Coronary artery (tissue), 2 donors: ENCODE data around the gene KAZN.

Source experiments
- DNase-seq: peaks from one replicate; pipeline ENCODE4 v3.0.0-alpha.2; 2017; ENCODE audit warnings: low spot score
- H3K27ac ChIP-seq, 2 donors: fragments of 200-600 bp; sonication (generic); one replicate each; pipeline ENCODE4 v1.5.1; 2016 to 2019
- H3K4me3 ChIP-seq: fragments of 200-600 bp; sonication (generic); 2 replicates; pipeline ENCODE4 v1.5.1; 2016; ENCODE audit warnings: mild to moderate bottlenecking, moderate library complexity
- CTCF ChIP-seq: fragments of 200-600 bp; sonication (generic); IDR thresholded peaks from one replicate; pipeline ENCODE4 v1.5.1; 2019; ENCODE audit warnings: antibody characterized with exemption

Gene KAZN

GRCh38 chr1:15110867-15111230 is 512.4 kb downstream of the KAZN start:
- TF ChIP-seq CTCF: no peak
- Histone ChIP-seq H3K27ac (no peak overlapping the region), H3K4me3 (no peak overlapping the region)
- no peak for DNase-seq

- no peak overlapping the region for H3K27ac ChIP-seq
- no peak for TF ChIP-seq CTCF
- DNase-seq: no peak
- no peak overlapping the region for H3K4me3 ChIP-seq
Observed at GRCh38 chr1:15113146-15113545, 514.7 kb downstream of the KAZN start.

- Histone ChIP-seq H3K4me3 (no peak overlapping the region), H3K27ac (no peak overlapping the region)
- no peak for DNase-seq
- no peak for TF ChIP-seq CTCF
Observed at GRCh38 chr1:15114884-15115283, 516.4 kb downstream of the KAZN start.

GRCh38 chr1:15115542-15116330 is 517.3 kb downstream of the KAZN start:
- H3K27ac ChIP-seq: no peak overlapping the region
- no peak overlapping the region for H3K4me3 ChIP-seq
- no peak for TF ChIP-seq CTCF
- no peak for DNase-seq

GRCh38 chr1:15116966-15117365 is 518.5 kb downstream of the KAZN start:
- no peak for TF ChIP-seq CTCF
- Histone ChIP-seq H3K4me3 (no peak overlapping the region), H3K27ac (no peak overlapping the region)
- no peak for DNase-seq

GRCh38 chr1:15117671-15118325 is 519.3 kb downstream of the KAZN start:
- no peak for DNase-seq
- Histone ChIP-seq H3K4me3 (no peak overlapping the region), H3K27ac (no peak overlapping the region)
- TF ChIP-seq CTCF: no peak

GRCh38 chr1:15118579-15118978 is 520.1 kb downstream of the KAZN start:
- Histone ChIP-seq H3K27ac (no peak overlapping the region), H3K4me3 (no peak overlapping the region)
- no peak for TF ChIP-seq CTCF
- no peak for DNase-seq
